GM12878 (cell line): ENCODE results near the gene NBDY. TPM values are rescaled to one million over a fixed set of nuclear protein-coding genes. Genes with fewer than 3 reads are reported as not detected.

Experiments used
- ATAC-seq: fragments of 200-7000 bp; cut with Tn5 transposase; 3 replicates; pipeline ENCODE4 v1.9.1; 2020; ENCODE audit warnings: mild to moderate bottlenecking, moderate library complexity
- BruUV-seq: library from RNA; stranded (reverse); fragments of 400-500 nt; replicated peaks from 2 replicates; lab custom pipeline; 2021; lab: Mats Ljungman, UMichigan
- CTCF ChIA-PET: fragments of 300-600 bp; sonication (Branson Sonifier 250); formaldehyde crosslinking; extraction: SDS; loops from one replicate; lab custom pipeline; 2021; ENCODE audit warnings: inconsistent platforms; lab: Yijun Ruan, JAX
- POLR2A ChIA-PET: fragments of 350-600 bp; formaldehyde crosslinking; extraction: SDS; loops from one replicate; lab custom pipeline; 2021; ENCODE audit warnings: inconsistent platforms; lab: Charles Lee
- RAD21 ChIA-PET: fragments of 300-600 bp; sonication (Branson Sonifier 250); formaldehyde crosslinking; loops from one replicate; lab custom pipeline; 2023; ENCODE audit warnings: antibody characterized with exemption; ENCODE audit not compliant: unreplicated experiment; lab: Charles Lee
- SMC1A ChIA-PET: fragments of 300-600 bp; sonication (Branson Sonifier 250); formaldehyde crosslinking; loops from one replicate; lab custom pipeline; 2023; ENCODE audit not compliant: unreplicated experiment, uncharacterized antibody; lab: Charles Lee
- DNase-seq: peaks from one replicate; pipeline ENCODE4 v3.0.0-alpha.2; 2011; ENCODE audit warnings: low read depth, low spot score
- FAIRE-seq: peaks from 3 replicates; lab custom pipeline; 2011; peaks lifted over from hg19 to GRCh38; lab: Jason Lieb, UNC
- H2AFZ ChIP-seq: 2 replicates; pipeline ENCODE4 v1.6.0; 2011; ENCODE audit warnings: low read depth, low read length, control low read depth; ENCODE audit not compliant: control insufficient read depth
- H3K27ac ChIP-seq: 2 replicates; pipeline ENCODE4 v1.5.1; 2011; ENCODE audit warnings: control low read depth; ENCODE audit not compliant: control insufficient read depth, insufficient read depth
- H3K27me3 ChIP-seq, 2 experiments: replicated peaks in 1 of 2; 2 replicates each; pipeline versions ENCODE4 v1.6.0 to v1.6.1; 2011; ENCODE audit warnings: low read length in 1 of 2; ENCODE audit not compliant: control insufficient read depth in 2 of 2, insufficient read depth in 2 of 2
- H3K36me3 ChIP-seq, 2 experiments: 2 replicates each; pipeline ENCODE4 v1.5.1; 2011; ENCODE audit warnings: low read length in 1 of 2; ENCODE audit not compliant: control insufficient read depth in 2 of 2, insufficient read depth in 2 of 2
- H3K4me1 ChIP-seq: 2 replicates; pipeline ENCODE4 v1.6.1; 2011; ENCODE audit warnings: mild to moderate bottlenecking, low read length, moderate library complexity, mixed read lengths; ENCODE audit not compliant: control insufficient read depth, insufficient read depth
- H3K4me2 ChIP-seq: 2 replicates; pipeline ENCODE4 v1.6.0; 2011; ENCODE audit warnings: control low read depth; ENCODE audit not compliant: control insufficient read depth, insufficient read depth
- H3K4me3 ChIP-seq: fragments of 200-600 bp; sonication (generic); 2 replicates; pipeline ENCODE4 v1.5.1; 2016
- H3K79me2 ChIP-seq: 2 replicates; pipeline ENCODE4 v1.6.0; 2011; ENCODE audit warnings: low read length; ENCODE audit not compliant: control insufficient read depth, insufficient read depth
- H3K9ac ChIP-seq: 2 replicates; pipeline ENCODE4 v1.8.0; 2011; ENCODE audit warnings: low read length, control low read depth, mixed read lengths; ENCODE audit not compliant: control insufficient read depth, insufficient read depth
- H3K9me3 ChIP-seq: replicated peaks from 3 replicates; pipeline ENCODE4 v1.5.1; 2011; ENCODE audit warnings: mild to moderate bottlenecking, low read length; ENCODE audit not compliant: control insufficient read depth, insufficient read depth
- H4K20me1 ChIP-seq: 2 replicates; pipeline ENCODE4 v1.6.0; 2011; ENCODE audit not compliant: control insufficient read depth, insufficient read depth
- CREB1 ChIP-seq: IDR thresholded peaks from 2 replicates; pipeline ENCODE4 v1.6.1; 2012; ENCODE audit warnings: low read depth, mild to moderate bottlenecking, inconsistent platforms
- HSF1 ChIP-seq: fragments of 150-350 bp; IDR thresholded peaks from 2 replicates; pipeline ENCODE4 v1.6.1; 2014; ENCODE audit warnings: mild to moderate bottlenecking, low read depth, low read length
- JUND ChIP-seq: IDR thresholded peaks from 2 replicates; pipeline ENCODE4 v1.6.1; 2012; ENCODE audit warnings: low read depth, mild to moderate bottlenecking, low read length, improper control_type of control experiment, moderate library complexity
- MAX ChIP-seq: IDR thresholded peaks from 2 replicates; pipeline ENCODE4 v1.6.1; 2012; ENCODE audit warnings: low read depth, low read length, improper control_type of control experiment
- MYB ChIP-seq: fragments of 150-350 bp; IDR thresholded peaks from 2 replicates; pipeline ENCODE4 v1.6.1; 2014; ENCODE audit warnings: mild to moderate bottlenecking, low read depth, low read length, borderline replicate concordance
- REST ChIP-seq: IDR thresholded peaks from 2 replicates; pipeline ENCODE4 v1.6.1; 2012; ENCODE audit warnings: mild to moderate bottlenecking, low read depth, low read length
- STAT3 ChIP-seq: IDR thresholded peaks from 2 replicates; pipeline ENCODE4 v1.6.1; 2011; ENCODE audit warnings: low read depth, low read length, improper control_type of control experiment
- TAF1 ChIP-seq: IDR thresholded peaks from 2 replicates; pipeline ENCODE4 v1.6.1; 2011; ENCODE audit warnings: mild to moderate bottlenecking, low read depth, low read length, borderline replicate concordance
- ZNF217 ChIP-seq: fragments of 450-650 bp; IDR thresholded peaks from 2 replicates; pipeline ENCODE4 v1.6.1; 2017; ENCODE audit warnings: antibody characterized with exemption, mild to moderate bottlenecking
- ZNF274 ChIP-seq: IDR thresholded peaks from one replicate; pipeline ENCODE4 v1.8.0; 2011; ENCODE audit not compliant: insufficient read length, insufficient read depth
- ZNF622 ChIP-seq: fragments of 450-650 bp; IDR thresholded peaks from 2 replicates; pipeline ENCODE4 v1.6.1; 2017; ENCODE audit warnings: mild to moderate bottlenecking, inconsistent platforms
- ZNF687 ChIP-seq: fragments of 450-650 bp; IDR thresholded peaks from 2 replicates; pipeline ENCODE4 v1.6.1; 2017; ENCODE audit warnings: mild to moderate bottlenecking, moderate library complexity
- WGBS: methylation state at CpG from one replicate; pipeline ENCODE4 v1.1.6; 2016; ENCODE audit warnings: low lambda C conversion rate; ENCODE audit not compliant: insufficient replicate concordance, insufficient coverage; ENCODE audit errors: missing lambda C conversion rate; 5-methylcytosine and 5-hydroxymethylcytosine counted together
- in situ Hi-C: fragments of 300-500 bp; cut with MboI; formaldehyde crosslinking; loops from 9 replicates; pipeline ENCODE4 v1.14.3; 2018; ENCODE audit warnings: mixed read lengths
- intact Hi-C: fragments of 100-400 bp; cut with micrococcal nuclease; formaldehyde crosslinking; loops from one replicate; pipeline ENCODE4 v1.14.2; 2022; ENCODE audit not compliant: unreplicated experiment
- polyA plus RNA-seq, 11 experiments: library from polyadenylated mRNA; depleted of rRNA in 4 of 11; unstranded in 6 of 11; stranded (reverse) in 5 of 11; fragments of >200 nt; fragmentation: Nextera tagmentation in 4 of 11; fragmentation: Illumina TruSeq in 1 of 11; extraction: Ambion mirVana in 4 of 11; extraction: Trizol in 1 of 11; gene quantifications; 1 replicate in 1 of 11; 2 replicates in 10 of 11; pipeline versions ENCODE4 v1.2.1 to v1.2.3, GENCODE V29; 2011 to 2016; ENCODE audit warnings: inconsistent platforms in 2 of 11, missing spikeins in 2 of 11, low read depth in 1 of 11
- total RNA-seq, 4 experiments: library from RNA; depleted of rRNA in 3 of 4; stranded (reverse); fragments of >200 nt in 3 of 4; fragmentation: Illumina TruSeq in 1 of 4; extraction: Trizol in 1 of 4; gene quantifications; 2 replicates each; pipeline versions ENCODE4 v1.2.1 to v1.2.3, GENCODE V29; 2013 to 2021

The NBDY gene
- total and polyA plus RNA-seq, 10 of the 15 experiments (the other 5 are each of a cell fraction or from before 2014, with no cell fraction given): 10.8 to 122 (median 61.5) TPM

GRCh38 chrX:56783996-56784620 lies 55.1 kb downstream of the NBDY start:
- no peak overlapping the region for H3K4me2 ChIP-seq
- ATAC-seq (no peak), FAIRE-seq (no peak), DNase-seq (no peak)
- no peak overlapping the region for H3K9ac ChIP-seq
- no peaks in the 10 kb centered on the region for H3K27me3 ChIP-seq
- no TSS peak for BruUV-seq
- intact Hi-C loops: no loop called here
- peaks cover 17% of the 10 kb centered on the region for H3K4me1 ChIP-seq
- in situ Hi-C loops: no loop called here
- no peak overlapping the region; the same call in 1 of the 2 replicates for H3K27ac ChIP-seq
- H3K79me2 ChIP-seq: no peaks in the 10 kb centered on the region; the same call in 1 of the 2 replicates
- H2AFZ ChIP-seq: peak overlapping the region; percentile 33; the same call in 1 of the 2 replicates
- ChIA-PET CTCF (interaction anchor here (1.4 kb wide), 1 partner anchor 13 kb away, joined by 3 read pairs; no protein-coding TSS in a partner anchor), RAD21 (no interaction called here), POLR2A (no interaction called here), SMC1A (interaction anchor here (1.9 kb wide), 1 partner anchor 194 kb away, joined by 5 read pairs; no protein-coding TSS in a partner anchor)
- H3K4me3 ChIP-seq: no peak overlapping the region
- no peaks in the 10 kb centered on the region for H4K20me1 ChIP-seq
- H3K9me3 ChIP-seq: no peaks in the 10 kb centered on the region
- 87% methylated on average over 8 of the region's 9 CpGs for WGBS
- H3K36me3 ChIP-seq: no peaks in the 10 kb centered on the region; a peak in 1 of 4 replicates
- TF ChIP-seq ZNF217 (no peak), MYB (no peak), REST (no peak), CREB1 (no peak), MAX (no peak), ZNF622 (no peak), STAT3 (no peak), ZNF687 (no peak), HSF1 (no peak), JUND (no peak), TAF1 (no peak), ZNF274 (no peak)
